Omental fat pad (tissue), 4 donors: ENCODE results near the gene PLEKHD1. TPM values are rescaled to one million over a fixed set of nuclear protein-coding genes. Genes with fewer than 3 reads are reported as not detected.

Experiments used
- ATAC-seq: fragments of 150-250 bp; one replicate; pipeline ENCODE4 v1.9.1; 2016; ENCODE audit warnings: mild to moderate bottlenecking, moderate library complexity; ENCODE audit not compliant: low FRiP score
- DNase-seq: peaks from one replicate; pipeline ENCODE4 v3.0.0-alpha.2; 2019; ENCODE audit warnings: low spot score
- total RNA-seq, 4 donors: library from RNA; depleted of rRNA; stranded (reverse); fragments of >200 nt; gene quantifications; one replicate each; pipeline ENCODE4 v1.1.0, GENCODE V29; 2016
- TF ChIP-seq, protein P1 (sequence below), 3 donors: fragments of 450-650 bp; IDR thresholded peaks; one replicate each; pipeline ENCODE4 v1.5.1; 2016 to 2017; ENCODE audit warnings: antibody characterized with exemption in 3 of 3, mild to moderate bottlenecking in 3 of 3, moderate library complexity in 2 of 3

Gene PLEKHD1
- total RNA-seq, 4 donors from 2014 or later: 0.12 to 0.19 TPM; not detected in 2

- TF ChIP-seq, protein P1, sequence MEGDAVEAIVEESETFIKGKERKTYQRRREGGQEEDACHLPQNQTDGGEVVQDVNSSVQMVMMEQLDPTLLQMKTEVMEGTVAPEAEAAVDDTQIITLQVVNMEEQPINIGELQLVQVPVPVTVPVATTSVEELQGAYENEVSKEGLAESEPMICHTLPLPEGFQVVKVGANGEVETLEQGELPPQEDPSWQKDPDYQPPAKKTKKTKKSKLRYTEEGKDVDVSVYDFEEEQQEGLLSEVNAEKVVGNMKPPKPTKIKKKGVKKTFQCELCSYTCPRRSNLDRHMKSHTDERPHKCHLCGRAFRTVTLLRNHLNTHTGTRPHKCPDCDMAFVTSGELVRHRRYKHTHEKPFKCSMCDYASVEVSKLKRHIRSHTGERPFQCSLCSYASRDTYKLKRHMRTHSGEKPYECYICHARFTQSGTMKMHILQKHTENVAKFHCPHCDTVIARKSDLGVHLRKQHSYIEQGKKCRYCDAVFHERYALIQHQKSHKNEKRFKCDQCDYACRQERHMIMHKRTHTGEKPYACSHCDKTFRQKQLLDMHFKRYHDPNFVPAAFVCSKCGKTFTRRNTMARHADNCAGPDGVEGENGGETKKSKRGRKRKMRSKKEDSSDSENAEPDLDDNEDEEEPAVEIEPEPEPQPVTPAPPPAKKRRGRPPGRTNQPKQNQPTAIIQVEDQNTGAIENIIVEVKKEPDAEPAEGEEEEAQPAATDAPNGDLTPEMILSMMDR (IDR thresholded peaks at IDR 0.05): no peak
- no peak for DNase-seq
- no peak for ATAC-seq
Measured at GRCh38 chr14:69458350-69458749, 26.2 kb upstream of the PLEKHD1 start.

- ATAC-seq (no peak), DNase-seq (no peak)
- TF ChIP-seq, protein P1 (IDR thresholded peaks at IDR 0.05): no peak
Measured at GRCh38 chr14:69459122-69459521, 25.4 kb upstream of the PLEKHD1 start.

- TF ChIP-seq, protein P1 (IDR thresholded peaks at IDR 0.05): peak in 2 of 3 donors; percentile 19 to 71
- ATAC-seq: peak; percentile 91
- peak; percentile 32 for DNase-seq
Measured at GRCh38 chr14:69460093-69460701, 24.3 kb upstream of the PLEKHD1 start.

DNA sequence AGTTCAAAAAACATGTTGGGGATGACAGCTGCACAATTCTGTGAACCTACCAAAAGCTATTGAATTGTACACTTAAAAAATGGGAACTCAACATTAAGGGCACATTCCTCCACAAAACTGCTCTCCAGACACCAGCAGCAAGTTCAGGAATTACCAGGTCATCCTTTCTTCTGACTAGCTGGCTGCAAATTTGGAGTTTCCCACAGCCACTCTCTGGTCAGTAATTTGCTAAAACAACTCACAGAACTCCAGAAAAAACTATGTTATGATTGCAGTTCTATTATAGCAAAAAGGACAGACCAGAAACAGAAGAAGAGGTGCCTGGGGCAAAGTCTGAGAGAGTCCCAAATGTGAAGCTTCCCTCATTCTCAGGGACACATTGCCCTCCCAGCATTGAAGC is 20.1 kb upstream of the PLEKHD1 start:
- no peak for DNase-seq
- no peak for ATAC-seq
- TF ChIP-seq, protein P1 (IDR thresholded peaks at IDR 0.05): no peak

DNA sequence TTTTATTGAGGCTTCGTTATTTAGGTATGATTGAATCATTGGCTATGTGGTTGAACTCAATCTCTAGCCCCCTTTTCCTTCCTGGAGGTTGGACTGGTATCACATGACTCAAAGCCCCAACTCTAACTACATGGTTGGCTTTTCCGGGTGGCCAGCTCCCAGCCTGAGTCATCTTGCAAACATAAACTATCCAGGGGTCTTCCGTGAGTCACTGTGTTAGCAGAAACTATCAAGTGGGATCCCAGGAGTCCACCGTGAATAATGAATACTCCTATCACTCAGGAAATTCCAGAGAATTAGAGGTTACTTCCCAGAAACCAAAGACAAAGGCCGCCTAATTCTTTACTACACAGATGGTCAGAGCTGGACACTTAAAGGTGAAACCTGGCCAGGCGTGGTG is 19.7 kb upstream of the PLEKHD1 start:
- TF ChIP-seq, protein P1 (IDR thresholded peaks at IDR 0.05): no peak
- DNase-seq (no peak), ATAC-seq (no peak)

GRCh38 chr14:69468949-69469348 is 15.6 kb upstream of the PLEKHD1 start:
- ATAC-seq (no peak), DNase-seq (no peak)
- TF ChIP-seq, protein P1 (IDR thresholded peaks at IDR 0.05): no peak

DNA sequence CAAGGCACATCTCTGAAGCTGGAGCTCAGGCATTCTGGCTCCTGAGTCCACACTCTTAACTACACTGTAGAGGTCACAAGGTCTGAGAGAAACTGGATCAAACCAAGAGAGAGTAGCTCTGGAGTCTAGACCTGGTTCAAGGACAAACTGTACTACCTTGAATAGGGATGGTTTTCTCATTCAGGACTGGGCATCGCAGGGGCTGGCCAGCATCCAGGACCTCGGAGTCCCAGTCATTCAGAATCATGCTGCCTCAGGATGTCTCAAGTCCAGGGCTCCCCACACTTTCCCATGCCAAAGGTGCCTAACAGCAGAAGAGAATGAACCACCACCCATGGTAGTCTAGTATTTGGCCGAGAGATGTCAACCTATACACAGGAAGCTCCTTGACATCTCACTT is 13.1 kb upstream of the PLEKHD1 start:
- ATAC-seq: no peak
- TF ChIP-seq, protein P1 (IDR thresholded peaks at IDR 0.05): no peak
- DNase-seq: no peak
